Measurements from ENCODE around the gene TBC1D10A. TPM values are rescaled to one million over a fixed set of nuclear protein-coding genes. Genes with fewer than 3 reads are reported as not detected.

TBC1D10A gene
- total RNA-seq, 1 experiment from 2014 or later, result 18.6 TPM

- ChIA-PET RAD21 (ENCODE audit: low non-redundant PET in 1 of 2, low total read pairs in 2 of 2, uncharacterized antibody in 2 of 2, unreplicated experiment in 2 of 2) (no interaction called here), CTCF (no interaction called here), POLR2A (no interaction called here)
- Histone ChIP-seq H3K36me3 (ENCODE audit: control insufficient read depth in 1 of 2, insufficient read depth in 2 of 2, low read length in 2 of 2) (no peaks in the 10 kb centered on the region), H3K9ac (ENCODE audit: low read length) (no peak overlapping the region), H3K27me3 (ENCODE audit: insufficient read depth, low read length) (no peaks in the 10 kb centered on the region), H3K9me2 (ENCODE audit: insufficient read depth) (no peaks in the 10 kb centered on the region), H3K27ac (ENCODE audit: low read depth, low read length) (no peak overlapping the region), H3K79me2 (ENCODE audit: insufficient read depth, low read length) (no peaks in the 10 kb centered on the region), H3K4me1 (ENCODE audit: control insufficient read depth in 1 of 2, insufficient read depth in 2 of 2, low read length in 2 of 2) (peaks cover 5 to 17% of the 10 kb centered on the region in 2 experiments; a peak in 3 of 4 replicates), H4K20me1 (ENCODE audit: insufficient read depth) (no peaks in the 10 kb centered on the region), H2AFZ (ENCODE audit: low read depth, low read length, poor library complexity, severe bottlenecking) (no peak overlapping the region), H3K9me3 (ENCODE audit: control insufficient read depth in 1 of 2, insufficient read depth in 1 of 2, low read depth in 1 of 2, low read length in 2 of 2) (no peaks in the 10 kb centered on the region), H3K4me2 (ENCODE audit: low read length) (no peak overlapping the region), H3K4me3 (replicated peaks in 1 of 2; ENCODE audit: low read depth in 1 of 2, low read length in 2 of 2) (no peak overlapping the region)
- TF ChIP-seq CEBPB (IDR thresholded peaks at IDR 0.05; ENCODE audit: low read depth) (no peak), EZH2 (IDR thresholded peaks at IDR 0.05) (no peak)
- TF ChIP-seq, protein P1, sequence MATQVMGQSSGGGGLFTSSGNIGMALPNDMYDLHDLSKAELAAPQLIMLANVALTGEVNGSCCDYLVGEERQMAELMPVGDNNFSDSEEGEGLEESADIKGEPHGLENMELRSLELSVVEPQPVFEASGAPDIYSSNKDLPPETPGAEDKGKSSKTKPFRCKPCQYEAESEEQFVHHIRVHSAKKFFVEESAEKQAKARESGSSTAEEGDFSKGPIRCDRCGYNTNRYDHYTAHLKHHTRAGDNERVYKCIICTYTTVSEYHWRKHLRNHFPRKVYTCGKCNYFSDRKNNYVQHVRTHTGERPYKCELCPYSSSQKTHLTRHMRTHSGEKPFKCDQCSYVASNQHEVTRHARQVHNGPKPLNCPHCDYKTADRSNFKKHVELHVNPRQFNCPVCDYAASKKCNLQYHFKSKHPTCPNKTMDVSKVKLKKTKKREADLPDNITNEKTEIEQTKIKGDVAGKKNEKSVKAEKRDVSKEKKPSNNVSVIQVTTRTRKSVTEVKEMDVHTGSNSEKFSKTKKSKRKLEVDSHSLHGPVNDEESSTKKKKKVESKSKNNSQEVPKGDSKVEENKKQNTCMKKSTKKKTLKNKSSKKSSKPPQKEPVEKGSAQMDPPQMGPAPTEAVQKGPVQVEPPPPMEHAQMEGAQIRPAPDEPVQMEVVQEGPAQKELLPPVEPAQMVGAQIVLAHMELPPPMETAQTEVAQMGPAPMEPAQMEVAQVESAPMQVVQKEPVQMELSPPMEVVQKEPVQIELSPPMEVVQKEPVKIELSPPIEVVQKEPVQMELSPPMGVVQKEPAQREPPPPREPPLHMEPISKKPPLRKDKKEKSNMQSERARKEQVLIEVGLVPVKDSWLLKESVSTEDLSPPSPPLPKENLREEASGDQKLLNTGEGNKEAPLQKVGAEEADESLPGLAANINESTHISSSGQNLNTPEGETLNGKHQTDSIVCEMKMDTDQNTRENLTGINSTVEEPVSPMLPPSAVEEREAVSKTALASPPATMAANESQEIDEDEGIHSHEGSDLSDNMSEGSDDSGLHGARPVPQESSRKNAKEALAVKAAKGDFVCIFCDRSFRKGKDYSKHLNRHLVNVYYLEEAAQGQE (IDR thresholded peaks at IDR 0.05; ENCODE audit: low read depth), result no peak
- intact Hi-C loops (cut with micrococcal nuclease), result no loop called here
- no peak for ATAC-seq
- no peak for DNase-seq (ENCODE audit: low read depth, low spot score)
- BruUV-seq (replicated peaks), result no TSS peak
Observed at GRCh38 chr22:30274437-30274812, 52.3 kb downstream of the TBC1D10A start.

DNA sequence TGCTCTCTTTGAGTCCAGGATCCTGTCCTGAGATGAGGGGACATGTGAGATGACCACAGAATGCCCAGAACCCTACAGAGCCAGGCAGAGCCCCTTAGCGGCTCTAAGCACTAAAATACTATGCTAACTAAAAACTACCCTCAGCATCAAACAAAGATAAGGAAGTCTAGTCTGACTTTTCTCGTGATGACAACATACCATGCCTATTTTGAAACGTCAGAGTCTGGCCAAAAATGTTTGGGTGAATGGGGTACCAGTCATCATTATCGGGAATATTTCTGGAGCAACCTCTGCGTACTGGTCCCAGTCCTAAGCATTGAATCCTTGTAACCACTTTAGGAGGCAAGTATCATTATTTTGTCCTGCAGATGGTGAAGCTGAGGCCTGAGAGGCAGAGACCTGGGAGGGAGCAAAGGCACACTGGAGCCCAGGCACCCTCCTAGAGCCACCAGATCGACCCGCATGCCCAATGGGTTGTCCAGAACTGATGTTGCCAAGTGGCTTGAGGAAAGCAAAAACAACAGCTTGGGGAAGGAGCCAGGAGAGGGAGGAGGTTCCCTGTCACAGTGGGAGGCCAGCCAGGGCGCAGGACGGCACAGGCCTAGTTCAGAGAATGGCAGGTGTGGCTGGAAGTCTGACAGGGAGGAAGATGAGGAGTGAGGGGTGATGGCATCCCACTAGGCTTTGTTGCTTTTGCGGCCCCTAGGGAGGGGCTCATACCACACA is 52.9 kb downstream of the TBC1D10A start:
- H3K9me3 ChIP-seq (ENCODE audit: control insufficient read depth in 1 of 2, insufficient read depth in 1 of 2, low read depth in 1 of 2, low read length in 2 of 2), result no peaks in the 10 kb centered on the region
- no peak overlapping the region for H3K4me3 ChIP-seq (replicated peaks in 1 of 2; ENCODE audit: low read depth in 1 of 2, low read length in 2 of 2)
- intact Hi-C loops (cut with micrococcal nuclease), result no loop called here
- RAD21 ChIA-PET (ENCODE audit: low non-redundant PET in 1 of 2, low total read pairs in 2 of 2, uncharacterized antibody in 2 of 2, unreplicated experiment in 2 of 2), result no interaction called here
- no peaks in the 10 kb centered on the region for H4K20me1 ChIP-seq (ENCODE audit: insufficient read depth)
- H3K27ac ChIP-seq (ENCODE audit: low read depth, low read length), result no peak overlapping the region
- no TSS peak for BruUV-seq (replicated peaks)
- H3K36me3 ChIP-seq (ENCODE audit: control insufficient read depth in 1 of 2, insufficient read depth in 2 of 2, low read length in 2 of 2), result no peaks in the 10 kb centered on the region
- DNase-seq (ENCODE audit: low read depth, low spot score) (no peak), ATAC-seq (no peak)
- TF ChIP-seq SIN3A (IDR thresholded peaks at IDR 0.05; ENCODE audit: low read depth), result no peak
- TF ChIP-seq FOSL1 (IDR thresholded peaks at IDR 0.05; ENCODE audit: low read depth), result no peak
- no peak for TF ChIP-seq JUND (IDR thresholded peaks at IDR 0.05)
- no peak for TF ChIP-seq EGR1 (IDR thresholded peaks at IDR 0.05; ENCODE audit: low read depth)
- TF ChIP-seq POLR2A (IDR thresholded peaks at IDR 0.05; ENCODE audit: borderline replicate concordance, extremely low read depth, insufficient read depth, insufficient read length), result no peak
- TF ChIP-seq, protein P1 (IDR thresholded peaks at IDR 0.05; ENCODE audit: low read depth), result no peak
- no peak for TF ChIP-seq CEBPB (IDR thresholded peaks at IDR 0.05; ENCODE audit: low read depth)
- no peak for TF ChIP-seq YY1 (IDR thresholded peaks at IDR 0.05; ENCODE audit: extremely low read depth, insufficient replicate concordance, low read depth, low read length)
- TF ChIP-seq SRF (IDR thresholded peaks at IDR 0.05; ENCODE audit: low read depth), result no peak
- no peak for TF ChIP-seq ZFX (IDR thresholded peaks at IDR 0.05)
- TF ChIP-seq RAD21 (IDR thresholded peaks at IDR 0.05; ENCODE audit: low read depth), result no peak
- TF ChIP-seq POLR2AphosphoS5 (IDR thresholded peaks at IDR 0.05; ENCODE audit: low read depth, low read length), result no peak
- POLR2A ChIA-PET, result no interaction called here
- no peaks in the 10 kb centered on the region for H3K79me2 ChIP-seq (ENCODE audit: insufficient read depth, low read length)
- CTCF ChIA-PET, result no interaction called here
- H3K27me3 ChIP-seq (ENCODE audit: insufficient read depth, low read length), result no peaks in the 10 kb centered on the region
- H3K9ac ChIP-seq (ENCODE audit: low read length), result no peak overlapping the region
- no peak overlapping the region for H2AFZ ChIP-seq (ENCODE audit: low read depth, low read length, poor library complexity, severe bottlenecking)
- no peak overlapping the region for H3K4me2 ChIP-seq (ENCODE audit: low read length)
- peaks cover 5 to 17% of the 10 kb centered on the region in 2 experiments; a peak in 3 of 4 replicates for H3K4me1 ChIP-seq (ENCODE audit: control insufficient read depth in 1 of 2, insufficient read depth in 2 of 2, low read length in 2 of 2)
- no peaks in the 10 kb centered on the region for H3K9me2 ChIP-seq (ENCODE audit: insufficient read depth)

Data from HCT116 (cell line).